Lower leg skin (tissue), 3 donors: ENCODE measurements around the gene MYBPH.

Experiments used
- POLR2A ChIP-seq, 2 donors: fragments of 450-650 bp; IDR thresholded peaks; one replicate each; pipeline ENCODE4 v1.6.1; 2016 to 2017; ENCODE audit warnings: antibody characterized with exemption in 2 of 2, mild to moderate bottlenecking in 1 of 2, moderate library complexity in 1 of 2
- TF ChIP-seq, protein P1 (sequence below), 3 donors: fragments of 450-650 bp; IDR thresholded peaks; one replicate each; pipeline ENCODE4 v1.5.1; 2016; ENCODE audit warnings: antibody characterized with exemption in 3 of 3, mild to moderate bottlenecking in 3 of 3, moderate library complexity in 2 of 3

DNA sequence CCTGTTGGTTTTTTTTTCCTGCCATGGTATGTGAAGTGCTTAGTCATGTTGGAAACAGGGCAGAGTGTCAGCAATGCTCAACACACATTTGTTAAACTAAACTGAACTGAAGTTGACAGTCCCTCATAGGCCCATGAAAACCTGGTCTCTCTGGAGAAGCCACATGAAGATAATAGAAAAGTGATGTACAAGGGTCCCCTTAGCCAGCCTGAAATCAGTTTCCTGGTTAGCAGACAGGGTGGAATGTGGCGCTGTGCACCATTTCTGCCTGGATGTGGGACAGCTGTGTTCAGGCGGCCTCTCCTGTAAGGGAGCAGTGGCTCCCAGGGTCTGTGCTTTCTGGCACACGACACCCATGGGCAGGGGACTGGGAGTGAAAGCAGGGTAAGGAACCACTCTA lies 20.7 kb upstream of the MYBPH start:
- TF ChIP-seq, protein P1, sequence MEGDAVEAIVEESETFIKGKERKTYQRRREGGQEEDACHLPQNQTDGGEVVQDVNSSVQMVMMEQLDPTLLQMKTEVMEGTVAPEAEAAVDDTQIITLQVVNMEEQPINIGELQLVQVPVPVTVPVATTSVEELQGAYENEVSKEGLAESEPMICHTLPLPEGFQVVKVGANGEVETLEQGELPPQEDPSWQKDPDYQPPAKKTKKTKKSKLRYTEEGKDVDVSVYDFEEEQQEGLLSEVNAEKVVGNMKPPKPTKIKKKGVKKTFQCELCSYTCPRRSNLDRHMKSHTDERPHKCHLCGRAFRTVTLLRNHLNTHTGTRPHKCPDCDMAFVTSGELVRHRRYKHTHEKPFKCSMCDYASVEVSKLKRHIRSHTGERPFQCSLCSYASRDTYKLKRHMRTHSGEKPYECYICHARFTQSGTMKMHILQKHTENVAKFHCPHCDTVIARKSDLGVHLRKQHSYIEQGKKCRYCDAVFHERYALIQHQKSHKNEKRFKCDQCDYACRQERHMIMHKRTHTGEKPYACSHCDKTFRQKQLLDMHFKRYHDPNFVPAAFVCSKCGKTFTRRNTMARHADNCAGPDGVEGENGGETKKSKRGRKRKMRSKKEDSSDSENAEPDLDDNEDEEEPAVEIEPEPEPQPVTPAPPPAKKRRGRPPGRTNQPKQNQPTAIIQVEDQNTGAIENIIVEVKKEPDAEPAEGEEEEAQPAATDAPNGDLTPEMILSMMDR (IDR thresholded peaks at IDR 0.05), result no peak
- no peak for TF ChIP-seq POLR2A (IDR thresholded peaks at IDR 0.05)
